Mesodermal cell (in vitro differentiated cells): ENCODE measurements around the gene FGD4.

ENCODE experiments used
- H3K27ac ChIP-seq: 2 replicates; pipeline ENCODE4 v1.7.0; 2013; ENCODE audit warnings: mild to moderate bottlenecking, low read depth, low read length, moderate library complexity; ENCODE audit not compliant: severe bottlenecking
- H3K36me3 ChIP-seq: 2 replicates; pipeline ENCODE4 v1.7.1; 2013; ENCODE audit warnings: mild to moderate bottlenecking, low read length, moderate library complexity; ENCODE audit not compliant: control insufficient read depth, insufficient read depth
- H3K4me1 ChIP-seq: one replicate; pipeline ENCODE4 v1.7.1; 2013; ENCODE audit warnings: mild to moderate bottlenecking, low read length; ENCODE audit not compliant: insufficient read depth, control insufficient read depth, poor library complexity, severe bottlenecking
- H3K4me3 ChIP-seq: 2 replicates; pipeline ENCODE4 v1.7.0; 2013; ENCODE audit warnings: low read length, control low read depth, mild to moderate bottlenecking; ENCODE audit not compliant: insufficient read depth, poor library complexity, severe bottlenecking; ENCODE audit errors: extremely low read depth
- H3K9me3 ChIP-seq: 2 replicates; pipeline ENCODE4 v1.7.1; 2013; ENCODE audit warnings: mild to moderate bottlenecking, low read length, moderate library complexity; ENCODE audit not compliant: control insufficient read depth
- WGBS, 2 experiments: methylation state at CpG; one replicate each; pipeline ENCODE4 v1.1.5; 2013; ENCODE audit warnings: missing lambda C conversion rate in 2 of 2; ENCODE audit not compliant: insufficient coverage in 2 of 2; 5-methylcytosine and 5-hydroxymethylcytosine counted together

The FGD4 gene

GRCh38 chr12:32440120-32440865, 40.9 kb downstream of the FGD4 start:
- Histone ChIP-seq H3K9me3 (no peaks in the 10 kb centered on the region), H3K4me1 (peaks cover 33% of the 10 kb centered on the region), H3K4me3 (no peak overlapping the region), H3K27ac (no peak overlapping the region), H3K36me3 (no peaks in the 10 kb centered on the region)
- WGBS, 2 experiments = 96 to 97% methylated on average over 6 to 7 of the region's 9 CpGs

GRCh38 chr12:32443491-32443890, 44.1 kb downstream of the FGD4 start:
- Histone ChIP-seq H3K9me3 (no peaks in the 10 kb centered on the region), H3K36me3 (no peaks in the 10 kb centered on the region), H3K4me1 (peaks cover 36% of the 10 kb centered on the region), H3K4me3 (no peak overlapping the region), H3K27ac (no peak overlapping the region)
- 89 to 100% methylated on average over 2 to 4 of the region's 4 CpGs for WGBS, 2 experiments

GRCh38 chr12:32444895-32445294, 45.5 kb downstream of the FGD4 start:
- Histone ChIP-seq H3K4me1 (peaks cover 39% of the 10 kb centered on the region), H3K27ac (no peak overlapping the region), H3K4me3 (no peak overlapping the region), H3K36me3 (no peaks in the 10 kb centered on the region), H3K9me3 (no peaks in the 10 kb centered on the region)
- WGBS, 2 experiments = 0% methylated on average over 1 of the region's 2 CpGs

GRCh38 chr12:32445356-32445755, 46.0 kb downstream of the FGD4 start:
- Histone ChIP-seq H3K4me1 (peaks cover 39% of the 10 kb centered on the region), H3K27ac (no peak overlapping the region)
- 60 to 63% methylated on average over 1 of the region's 1 CpG for WGBS, 2 experiments

GRCh38 chr12:32446316-32447119, 47.2 kb downstream of the FGD4 start:
- peaks cover 44% of the 10 kb centered on the region for H3K4me1 ChIP-seq
- no peak overlapping the region for H3K4me3 ChIP-seq
- H3K36me3 ChIP-seq = no peaks in the 10 kb centered on the region
- WGBS, 2 experiments = 82 to 90% methylated on average over 6 to 13 of the region's 14 CpGs
- no peaks in the 10 kb centered on the region for H3K9me3 ChIP-seq
- H3K27ac ChIP-seq = peak overlapping the region; percentile 31

More at GRCh38 chr12:32445356-32445755, 46.0 kb downstream of the FGD4 start:
- no peak overlapping the region for H3K4me3 ChIP-seq
- no peaks in the 10 kb centered on the region for H3K9me3 ChIP-seq
- H3K36me3 ChIP-seq = no peaks in the 10 kb centered on the region

- Histone ChIP-seq H3K4me1 (peaks cover 44% of the 10 kb centered on the region), H3K9me3 (no peaks in the 10 kb centered on the region), H3K36me3 (no peaks in the 10 kb centered on the region), H3K4me3 (no peak overlapping the region), H3K27ac (no peak overlapping the region)
- 87 to 92% methylated on average over 5 of the region's 6 CpGs for WGBS, 2 experiments
Observed at GRCh38 chr12:32448586-32448985, 49.2 kb downstream of the FGD4 start.

- no peak overlapping the region for H3K27ac ChIP-seq
- WGBS, 2 experiments = 71 to 86% methylated on average over 1 of the region's 2 CpGs
- peaks cover 51% of the 10 kb centered on the region for H3K4me1 ChIP-seq
- no peaks in the 10 kb centered on the region for H3K36me3 ChIP-seq
- no peaks in the 10 kb centered on the region for H3K9me3 ChIP-seq
- no peak overlapping the region for H3K4me3 ChIP-seq
Observed at GRCh38 chr12:32450363-32450762, 51.0 kb downstream of the FGD4 start.

GRCh38 chr12:32450768-32451167, 51.4 kb downstream of the FGD4 start:
- no peak overlapping the region for H3K27ac ChIP-seq
- no peaks in the 10 kb centered on the region for H3K9me3 ChIP-seq
- 100% methylated on average over 1 of the region's 1 CpG; no CpG with 5 or more reads in 1 of the 2 experiments for WGBS, 2 experiments
- no peaks in the 10 kb centered on the region for H3K36me3 ChIP-seq
- H3K4me1 ChIP-seq = peaks cover 47% of the 10 kb centered on the region
- no peak overlapping the region for H3K4me3 ChIP-seq

- Histone ChIP-seq H3K36me3 (no peaks in the 10 kb centered on the region), H3K27ac (no peak overlapping the region), H3K4me3 (no peak overlapping the region), H3K9me3 (no peaks in the 10 kb centered on the region), H3K4me1 (peaks cover 42% of the 10 kb centered on the region)
- WGBS, 2 experiments = 96 to 100% methylated on average over 1 to 4 of the region's 5 CpGs
Observed at GRCh38 chr12:32451816-32452215, 52.5 kb downstream of the FGD4 start.

GRCh38 chr12:32454075-32454474, 54.7 kb downstream of the FGD4 start:
- H3K4me1 ChIP-seq = peaks cover 33% of the 10 kb centered on the region
- WGBS, 2 experiments = 8% methylated on average over 2 of the region's 3 CpGs; no CpG with 5 or more reads in 1 of the 2 experiments
- H3K36me3 ChIP-seq = no peaks in the 10 kb centered on the region
- H3K4me3 ChIP-seq = no peak overlapping the region
- peak overlapping the region; percentile 73 for H3K27ac ChIP-seq
- H3K9me3 ChIP-seq = no peaks in the 10 kb centered on the region

GRCh38 chr12:32454866-32455265, 55.5 kb downstream of the FGD4 start:
- WGBS, 2 experiments = no CpG with 5 or more reads among the region's 1 CpG
- H3K9me3 ChIP-seq = no peaks in the 10 kb centered on the region
- H3K27ac ChIP-seq = peak overlapping the region; percentile 73
- H3K4me3 ChIP-seq = no peak overlapping the region
- H3K4me1 ChIP-seq = peaks cover 33% of the 10 kb centered on the region
- no peaks in the 10 kb centered on the region for H3K36me3 ChIP-seq
